MM.1S (cell line): ENCODE results near the gene GJD4.
A peak's percentile ranks its signal among the peaks of the same experiment; 100 is the strongest.

Source experiments
- DNase-seq: peaks from one replicate; pipeline ENCODE4 v3.0.0-alpha.2; 2015
- H2AFZ ChIP-seq: fragments of 300-600 bp; sonication (generic); 2 replicates; pipeline ENCODE4 v1.6.0; 2016; ENCODE audit warnings: antibody characterized with exemption, low read length
- H3F3A ChIP-seq: fragments of 300-600 bp; sonication (generic); 2 replicates; pipeline ENCODE4 v1.6.1; 2016; ENCODE audit warnings: mild to moderate bottlenecking, antibody characterized with exemption, low read length, moderate library complexity, mixed read lengths; ENCODE audit not compliant: insufficient read depth
- H3K27ac ChIP-seq: fragments of 300-600 bp; sonication (generic); 2 replicates; pipeline ENCODE4 v1.5.1; 2016; ENCODE audit warnings: mild to moderate bottlenecking, low read length
- H3K27me3 ChIP-seq: fragments of 300-600 bp; sonication (generic); replicated peaks from 2 replicates; pipeline ENCODE4 v1.6.0; 2016; ENCODE audit warnings: low read length; ENCODE audit not compliant: insufficient read depth
- H3K36me3 ChIP-seq: fragments of 300-600 bp; sonication (generic); replicated peaks from 2 replicates; pipeline ENCODE4 v1.6.1; 2016; ENCODE audit warnings: mild to moderate bottlenecking, low read length, mixed read lengths; ENCODE audit not compliant: insufficient read depth
- H3K4me1 ChIP-seq: fragments of 300-600 bp; sonication (generic); 2 replicates; pipeline ENCODE4 v1.6.1; 2016; ENCODE audit warnings: low read length, mixed read lengths
- H3K4me2 ChIP-seq: fragments of 300-600 bp; sonication (generic); 2 replicates; pipeline ENCODE4 v1.6.0; 2016; ENCODE audit warnings: low read depth, low read length
- H3K4me3 ChIP-seq: fragments of 300-600 bp; sonication (generic); 2 replicates; pipeline ENCODE4 v1.5.1; 2016; ENCODE audit warnings: low read length, mixed read lengths
- H3K79me2 ChIP-seq: fragments of 300-600 bp; sonication (generic); 2 replicates; pipeline ENCODE4 v1.6.1; 2016; ENCODE audit warnings: mixed run types, low read length, mixed read lengths
- H3K9ac ChIP-seq: fragments of 300-600 bp; sonication (generic); 2 replicates; pipeline ENCODE4 v1.6.1; 2016; ENCODE audit warnings: low read length, mixed read lengths
- H3K9me2 ChIP-seq: fragments of 300-600 bp; sonication (generic); replicated peaks from 2 replicates; pipeline ENCODE4 v1.6.1; 2016; ENCODE audit warnings: mild to moderate bottlenecking, low read length, mixed read lengths; ENCODE audit not compliant: insufficient read depth
- H3K9me3 ChIP-seq: fragments of 300-600 bp; sonication (generic); replicated peaks from 2 replicates; pipeline ENCODE4 v1.6.1; 2016; ENCODE audit warnings: mild to moderate bottlenecking, low read length, mixed read lengths; ENCODE audit not compliant: insufficient read depth
- H4K20me1 ChIP-seq: fragments of 300-600 bp; sonication (generic); 2 replicates; pipeline ENCODE4 v1.6.1; 2016; ENCODE audit warnings: mild to moderate bottlenecking, low read length, moderate library complexity, mixed read lengths; ENCODE audit not compliant: insufficient read depth
- EZH2 ChIP-seq: fragments of 300-600 bp; sonication (generic); optimal IDR thresholded peaks from 2 replicates; pipeline ENCODE3; 2017; ENCODE audit warnings: low read depth, mild to moderate bottlenecking, antibody characterized with exemption, low read length, mixed read lengths
- EZH2phosphoT487 ChIP-seq: fragments of 300-600 bp; sonication (generic); IDR thresholded peaks from 2 replicates; pipeline ENCODE4 v1.6.1; 2018; ENCODE audit warnings: antibody characterized with exemption, low read length
- TF ChIP-seq, protein P1 (sequence below): fragments of 300-600 bp; sonication (generic); IDR thresholded peaks from 2 replicates; pipeline ENCODE4 v1.5.1; 2016; ENCODE audit warnings: antibody characterized with exemption, low read length, mixed read lengths

Gene GJD4

DNA sequence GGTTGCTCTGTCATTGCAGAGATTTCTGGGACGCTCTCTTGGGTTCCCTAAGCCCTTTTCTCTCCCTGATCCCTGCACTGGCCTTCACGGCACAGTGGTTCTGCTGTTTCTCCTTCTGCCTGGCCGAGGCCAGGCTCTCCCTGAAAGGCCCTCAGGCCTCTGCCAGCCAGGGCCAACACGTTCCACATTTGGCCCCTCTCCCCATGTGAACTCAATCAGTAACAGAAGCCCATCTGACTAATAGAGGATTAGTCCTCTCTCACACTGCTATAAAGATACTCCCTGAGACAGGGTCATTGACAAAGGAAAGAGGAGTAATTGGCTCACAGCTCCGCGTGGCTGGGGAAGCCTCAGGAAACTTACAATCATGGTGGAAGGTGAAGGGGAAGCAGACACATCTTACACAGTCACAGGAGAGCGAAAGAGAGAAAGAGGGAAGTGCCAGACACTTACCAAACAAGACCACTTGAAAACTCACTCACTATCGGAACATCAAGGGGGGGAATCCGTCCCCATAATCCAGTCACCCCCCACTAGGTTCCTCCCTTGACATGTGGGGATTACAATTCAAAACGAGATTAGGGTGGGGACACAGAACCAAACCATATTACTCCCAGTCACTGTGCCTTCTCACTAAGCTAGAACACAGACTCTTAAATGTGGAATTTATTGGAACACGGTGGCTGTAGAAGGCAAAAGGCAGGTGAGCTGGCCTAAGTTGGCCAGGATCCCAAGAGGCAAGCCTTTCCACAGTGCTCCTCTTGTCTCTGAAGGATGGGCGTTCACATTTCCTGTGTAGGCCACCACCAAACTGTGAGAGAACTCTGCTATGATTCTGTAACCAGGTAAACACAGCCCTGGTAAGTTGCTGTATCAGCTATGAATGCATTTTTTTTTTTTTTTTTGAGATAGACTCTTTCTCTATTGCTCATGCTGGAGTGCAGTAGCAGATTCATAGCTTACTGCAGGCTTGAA, 28.2 kb downstream of the GJD4 start:
- H3K9me3 ChIP-seq, result no peaks in the 10 kb centered on the region
- H3K36me3 ChIP-seq, result no peaks in the 10 kb centered on the region
- no peaks in the 10 kb centered on the region for H3K4me1 ChIP-seq
- no peaks in the 10 kb centered on the region for H3F3A ChIP-seq
- TF ChIP-seq EZH2phosphoT487, result no peak
- no peak for TF ChIP-seq EZH2
- TF ChIP-seq, protein P1, sequence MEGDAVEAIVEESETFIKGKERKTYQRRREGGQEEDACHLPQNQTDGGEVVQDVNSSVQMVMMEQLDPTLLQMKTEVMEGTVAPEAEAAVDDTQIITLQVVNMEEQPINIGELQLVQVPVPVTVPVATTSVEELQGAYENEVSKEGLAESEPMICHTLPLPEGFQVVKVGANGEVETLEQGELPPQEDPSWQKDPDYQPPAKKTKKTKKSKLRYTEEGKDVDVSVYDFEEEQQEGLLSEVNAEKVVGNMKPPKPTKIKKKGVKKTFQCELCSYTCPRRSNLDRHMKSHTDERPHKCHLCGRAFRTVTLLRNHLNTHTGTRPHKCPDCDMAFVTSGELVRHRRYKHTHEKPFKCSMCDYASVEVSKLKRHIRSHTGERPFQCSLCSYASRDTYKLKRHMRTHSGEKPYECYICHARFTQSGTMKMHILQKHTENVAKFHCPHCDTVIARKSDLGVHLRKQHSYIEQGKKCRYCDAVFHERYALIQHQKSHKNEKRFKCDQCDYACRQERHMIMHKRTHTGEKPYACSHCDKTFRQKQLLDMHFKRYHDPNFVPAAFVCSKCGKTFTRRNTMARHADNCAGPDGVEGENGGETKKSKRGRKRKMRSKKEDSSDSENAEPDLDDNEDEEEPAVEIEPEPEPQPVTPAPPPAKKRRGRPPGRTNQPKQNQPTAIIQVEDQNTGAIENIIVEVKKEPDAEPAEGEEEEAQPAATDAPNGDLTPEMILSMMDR, result no peak
- no peak overlapping the region for H3K4me3 ChIP-seq
- no peak overlapping the region for H3K9ac ChIP-seq
- H3K79me2 ChIP-seq, result no peaks in the 10 kb centered on the region
- no peak for DNase-seq
- no peak overlapping the region for H3K27ac ChIP-seq
- no peaks in the 10 kb centered on the region for H4K20me1 ChIP-seq
- H3K4me2 ChIP-seq, result no peak overlapping the region
- H3K27me3 ChIP-seq, result no peaks in the 10 kb centered on the region
- no peaks in the 10 kb centered on the region for H3K9me2 ChIP-seq
- no peak overlapping the region for H2AFZ ChIP-seq

GRCh38 chr10:35635576-35635975, 30.4 kb downstream of the GJD4 start:
- H3K27me3 ChIP-seq, result no peaks in the 10 kb centered on the region
- H4K20me1 ChIP-seq, result no peaks in the 10 kb centered on the region
- H3K9me2 ChIP-seq, result no peaks in the 10 kb centered on the region
- H2AFZ ChIP-seq, result no peak overlapping the region
- no peak overlapping the region for H3K27ac ChIP-seq
- H3K4me2 ChIP-seq, result no peak overlapping the region
- no peak overlapping the region for H3K4me3 ChIP-seq
- no peak overlapping the region for H3K9ac ChIP-seq
- TF ChIP-seq, protein P1, result peak; percentile 92
- TF ChIP-seq EZH2, result no peak
- no peaks in the 10 kb centered on the region for H3K9me3 ChIP-seq
- no peaks in the 10 kb centered on the region for H3K4me1 ChIP-seq
- DNase-seq, result peak; percentile 74
- H3K79me2 ChIP-seq, result no peaks in the 10 kb centered on the region
- H3K36me3 ChIP-seq, result no peaks in the 10 kb centered on the region
- H3F3A ChIP-seq, result no peaks in the 10 kb centered on the region

- Histone ChIP-seq H3K27ac (no peak overlapping the region), H2AFZ (no peak overlapping the region), H3K4me3 (no peak overlapping the region), H3K4me2 (no peak overlapping the region), H3K4me1 (no peaks in the 10 kb centered on the region), H3K9me2 (no peaks in the 10 kb centered on the region), H3K27me3 (no peaks in the 10 kb centered on the region), H3K36me3 (no peaks in the 10 kb centered on the region), H3K9ac (no peak overlapping the region), H3F3A (no peaks in the 10 kb centered on the region), H3K9me3 (no peaks in the 10 kb centered on the region), H3K79me2 (no peaks in the 10 kb centered on the region), H4K20me1 (no peaks in the 10 kb centered on the region)
- TF ChIP-seq EZH2 (no peak), EZH2phosphoT487 (no peak)
- TF ChIP-seq, protein P1, result no peak
- no peak for DNase-seq
Observed at GRCh38 chr10:35636956-35637355, 31.8 kb downstream of the GJD4 start.
